PC-9 (cell line): Measurements from ENCODE around the gene JOSD1. TPM values are rescaled to one million over a fixed set of nuclear protein-coding genes. Genes with fewer than 3 reads are reported as not detected.

Experiments used
- BruUV-seq: library from RNA; stranded (reverse); fragments of 400-500 nt; replicated peaks from 2 replicates; lab custom pipeline; 2021; lab: Mats Ljungman, UMichigan
- CTCF ChIA-PET: fragments of 300-600 bp; sonication (Branson Sonifier 250); formaldehyde crosslinking; loops from one replicate; lab custom pipeline; 2022; ENCODE audit warnings: antibody characterized with exemption; lab: Charles Lee
- POLR2A ChIA-PET: fragments of 300-600 bp; sonication (Branson Sonifier 250); formaldehyde crosslinking; loops from one replicate; lab custom pipeline; 2022; ENCODE audit warnings: antibody characterized with exemption; ENCODE audit not compliant: unreplicated experiment; lab: Charles Lee
- DNase-seq, 2 experiments: peaks; one replicate each; pipeline versions ENCODE4 v3.0.0 to v3.0.0-alpha.2; 2015 to 2022; ENCODE audit warnings: mixed read lengths in 1 of 2
- H2AFZ ChIP-seq: fragments of 200-600 bp; sonication (generic); 2 replicates; pipeline ENCODE4 v1.8.1; 2017; ENCODE audit warnings: antibody characterized with exemption
- H3F3A ChIP-seq: fragments of 200-600 bp; sonication (generic); 2 replicates; pipeline ENCODE4 v1.8.1; 2017; ENCODE audit warnings: antibody characterized with exemption, mild to moderate bottlenecking, low read depth; ENCODE audit not compliant: insufficient read depth
- H3K27ac ChIP-seq: fragments of 200-600 bp; sonication (generic); 2 replicates; pipeline ENCODE4 v1.6.1; 2016; ENCODE audit warnings: mixed run types
- H3K27me3 ChIP-seq: fragments of 200-600 bp; sonication (generic); 2 replicates; pipeline ENCODE4 v1.6.1; 2016; ENCODE audit warnings: low read depth, mixed run types; ENCODE audit not compliant: insufficient read depth
- H3K36me3 ChIP-seq: fragments of 200-600 bp; sonication (generic); 2 replicates; pipeline ENCODE4 v1.6.1; 2016; ENCODE audit warnings: low read depth, mixed run types
- H3K4me1 ChIP-seq: fragments of 200-600 bp; sonication (generic); replicated peaks from 2 replicates; pipeline ENCODE4 v1.6.1; 2016; ENCODE audit warnings: mixed run types; ENCODE audit not compliant: insufficient read depth
- H3K4me2 ChIP-seq: fragments of 200-600 bp; sonication (generic); 2 replicates; pipeline ENCODE4 v1.6.1; 2017; ENCODE audit warnings: mixed run types
- H3K4me3 ChIP-seq: fragments of 200-600 bp; sonication (generic); 2 replicates; pipeline ENCODE4 v1.6.1; 2016; ENCODE audit warnings: mixed run types
- H3K79me2 ChIP-seq: fragments of 200-600 bp; sonication (generic); 2 replicates; pipeline ENCODE4 v1.6.1; 2017; ENCODE audit warnings: low read depth, mixed run types
- H3K9me2 ChIP-seq: fragments of 200-600 bp; sonication (generic); 2 replicates; pipeline ENCODE4 v1.8.1; 2017; ENCODE audit warnings: mild to moderate bottlenecking; ENCODE audit not compliant: insufficient read depth
- H3K9me3 ChIP-seq: fragments of 200-600 bp; sonication (generic); 2 replicates; pipeline ENCODE4 v1.8.1; 2016; ENCODE audit warnings: low read depth; ENCODE audit not compliant: insufficient read depth
- H4K20me1 ChIP-seq: fragments of 200-600 bp; sonication (generic); 2 replicates; pipeline ENCODE4 v1.8.1; 2017; ENCODE audit not compliant: insufficient read depth
- CTCF ChIP-seq: fragments of 200-600 bp; sonication (generic); conservative IDR thresholded peaks from 2 replicates; pipeline ENCODE4 v1.6.1; 2017; ENCODE audit warnings: mixed run types, antibody characterized with exemption, mild to moderate bottlenecking, moderate library complexity
- EZH2 ChIP-seq: fragments of 200-600 bp; sonication (generic); IDR thresholded peaks from 2 replicates; pipeline ENCODE4 v1.8.0; 2017; ENCODE audit warnings: antibody characterized with exemption, low read depth
- intact Hi-C: fragments of 100-400 bp; cut with micrococcal nuclease; formaldehyde crosslinking; loops from one replicate; pipeline ENCODE4 v1.10.0; 2022; ENCODE audit not compliant: unreplicated experiment
- total RNA-seq: library from RNA; stranded (reverse); gene quantifications from 2 replicates; pipeline ENCODE4 v1.2.3, GENCODE V29; 2021

JOSD1 gene
- total RNA-seq, 1 experiment from 2014 or later = 102 TPM

DNA sequence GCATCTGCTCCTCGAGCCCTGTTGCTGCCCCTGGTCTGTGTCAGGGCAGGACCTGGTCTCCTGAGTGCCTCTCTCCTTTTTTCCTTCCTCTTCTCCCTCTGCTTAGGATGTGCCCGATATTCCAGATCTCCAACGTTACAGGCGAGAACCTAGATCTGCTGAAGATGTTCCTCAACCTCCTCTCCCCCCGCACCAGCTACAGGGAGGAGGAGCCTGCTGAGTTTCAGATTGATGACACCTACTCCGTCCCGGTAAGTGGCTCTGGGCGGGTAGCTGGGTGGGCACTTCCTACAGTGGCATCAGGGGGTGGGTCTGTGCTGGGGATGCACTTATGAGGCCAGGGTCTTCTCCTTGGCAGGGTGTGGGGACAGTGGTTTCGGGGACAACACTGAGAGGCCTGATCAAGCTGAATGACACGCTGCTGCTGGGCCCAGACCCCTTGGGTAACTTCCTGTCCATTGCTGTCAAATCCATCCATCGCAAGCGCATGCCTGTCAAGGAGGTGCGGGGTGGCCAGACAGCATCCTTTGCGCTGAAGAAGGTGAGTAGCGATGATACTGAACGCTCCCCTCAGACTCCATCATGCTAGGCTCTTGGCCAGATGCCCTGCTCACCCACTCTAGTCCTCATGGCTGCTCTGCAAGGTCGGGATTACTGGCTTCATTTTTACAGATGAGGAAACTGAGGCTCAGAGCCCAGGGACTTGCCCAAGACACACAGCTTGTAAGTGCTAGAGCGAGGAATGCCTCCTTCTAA lies 25.3 kb upstream of the JOSD1 start:
- Histone ChIP-seq H3F3A (peaks cover 19% of the 10 kb centered on the region), H3K9me2 (no peaks in the 10 kb centered on the region), H4K20me1 (peaks cover 19% of the 10 kb centered on the region), H3K27ac (no peak overlapping the region), H3K4me2 (no peak overlapping the region), H3K27me3 (no peaks in the 10 kb centered on the region), H3K36me3 (peaks cover 76% of the 10 kb centered on the region), H3K4me3 (no peak overlapping the region), H3K9me3 (no peaks in the 10 kb centered on the region), H3K79me2 (peaks cover 10% of the 10 kb centered on the region; the same call in 1 of the 2 replicates), H2AFZ (no peak overlapping the region), H3K4me1 (no peaks in the 10 kb centered on the region)
- TF ChIP-seq EZH2 (no peak), CTCF (no peak)
- intact Hi-C loops = loop anchor here (2.0 kb wide), 1 partner anchor 41 kb away; no protein-coding TSS in a partner anchor
- no peak for DNase-seq
- CTCF ChIA-PET = no interaction called here
- POLR2A ChIA-PET = no interaction called here
- BruUV-seq = no TSS peak

DNA sequence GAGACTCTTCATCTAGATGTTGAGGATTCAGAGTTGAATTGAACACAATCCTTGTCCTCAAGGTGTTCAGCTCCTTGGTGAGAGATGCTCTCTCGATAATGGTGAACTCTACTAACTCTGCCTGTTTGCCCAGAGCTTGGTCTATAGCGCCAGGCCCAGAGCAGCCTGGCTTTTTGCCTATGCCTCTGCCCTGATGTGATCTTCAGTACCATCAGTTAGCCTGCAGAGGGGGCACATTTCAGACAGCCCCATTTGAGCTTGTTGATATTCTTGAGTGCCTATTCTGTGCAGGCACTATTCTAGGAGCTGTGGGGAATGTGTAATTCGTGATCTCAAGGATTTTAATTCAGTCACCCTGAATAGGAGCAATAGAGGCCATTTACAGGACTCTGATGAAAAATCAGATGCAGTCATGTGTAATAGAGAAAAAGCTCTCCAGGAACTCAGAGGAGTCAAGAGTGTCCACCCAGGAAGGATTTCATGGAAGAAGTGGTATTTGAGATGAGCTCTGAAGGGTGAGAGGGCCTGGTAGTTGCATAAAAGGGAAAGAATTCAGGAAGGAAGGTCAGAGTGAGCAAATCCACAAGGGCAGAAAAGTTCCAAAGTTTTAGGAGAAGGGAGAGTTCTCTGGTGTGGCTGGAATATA lies 24.3 kb upstream of the JOSD1 start:
- TF ChIP-seq CTCF = peak; percentile 79
- no peak for TF ChIP-seq EZH2
- H3K27me3 ChIP-seq = no peaks in the 10 kb centered on the region
- H3K9me3 ChIP-seq = no peaks in the 10 kb centered on the region
- POLR2A ChIA-PET = interaction anchor here (0.7 kb wide), 1 partner anchor 28 kb away, joined by 3 read pairs; no protein-coding TSS in a partner anchor
- no peak overlapping the region for H3K27ac ChIP-seq
- H3K36me3 ChIP-seq = peaks cover 81% of the 10 kb centered on the region
- CTCF ChIA-PET = interaction anchor here (0.6 to 1.3 kb wide), 8 partner anchors 9 to 145 kb away, joined by 3 to 8 read pairs (median 4); no protein-coding TSS in a partner anchor
- peaks cover 16% of the 10 kb centered on the region for H3F3A ChIP-seq
- H3K4me1 ChIP-seq = no peaks in the 10 kb centered on the region
- H2AFZ ChIP-seq = no peak overlapping the region
- no peaks in the 10 kb centered on the region for H3K9me2 ChIP-seq
- no peak for DNase-seq
- H3K79me2 ChIP-seq = peaks cover 21% of the 10 kb centered on the region; the same call in 1 of the 2 replicates
- H3K4me2 ChIP-seq = no peak overlapping the region
- BruUV-seq = no TSS peak
- no peak overlapping the region for H3K4me3 ChIP-seq
- peaks cover 29% of the 10 kb centered on the region for H4K20me1 ChIP-seq
- intact Hi-C loops = loop anchor here (2.0 kb wide), 1 partner anchor 42 kb away; no protein-coding TSS in a partner anchor

DNA sequence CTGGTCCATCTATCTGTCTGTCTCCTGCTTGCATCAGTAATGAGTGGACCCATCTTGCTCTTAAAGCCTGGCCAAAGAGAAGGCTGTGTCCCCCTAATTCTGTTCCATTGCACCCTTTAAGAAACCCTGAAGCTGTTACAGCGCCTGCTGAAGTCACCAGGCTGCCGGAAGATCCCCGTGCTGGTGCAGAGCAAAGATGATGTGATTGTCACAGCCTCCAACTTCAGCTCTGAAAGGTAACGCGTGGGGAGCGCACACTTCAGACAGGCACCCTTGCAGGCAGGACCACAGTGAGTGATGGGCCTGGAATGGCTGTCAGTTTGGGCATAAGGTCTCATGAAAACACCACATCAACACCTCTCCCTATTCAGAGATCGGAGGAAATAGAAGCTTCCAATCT lies 23.4 kb upstream of the JOSD1 start:
- no TSS peak for BruUV-seq
- Histone ChIP-seq H3K27me3 (no peaks in the 10 kb centered on the region), H3K27ac (no peak overlapping the region), H2AFZ (no peak overlapping the region), H3K4me3 (no peak overlapping the region), H3K4me1 (peaks cover 3% of the 10 kb centered on the region), H3K9me3 (no peaks in the 10 kb centered on the region), H3K4me2 (no peak overlapping the region), H3K36me3 (peaks cover 80% of the 10 kb centered on the region), H3K79me2 (peaks cover 29% of the 10 kb centered on the region), H4K20me1 (peaks cover 30% of the 10 kb centered on the region), H3K9me2 (no peaks in the 10 kb centered on the region), H3F3A (peaks cover 19% of the 10 kb centered on the region)
- no peak for TF ChIP-seq EZH2
- TF ChIP-seq CTCF = no peak
- intact Hi-C loops = loop anchor here (2.0 kb wide), 1 partner anchor 43 kb away; no protein-coding TSS in a partner anchor
- ChIA-PET POLR2A (no interaction called here), CTCF (interaction anchor here (0.6 to 1.3 kb wide), 5 partner anchors 10 to 27 kb away, joined by 3 to 8 read pairs (median 3); no protein-coding TSS in a partner anchor)
- no peak for DNase-seq
